Endodermal cell (in vitro differentiated cells): ENCODE results near the gene ARID3B. TPM values are rescaled to one million over a fixed set of nuclear protein-coding genes. Genes with fewer than 3 reads are reported as not detected.
A peak's percentile ranks its signal among the peaks of the same experiment; 100 is the strongest.

Experiments
- DNase-seq: peaks from one replicate; pipeline ENCODE4 v3.0.0-alpha.2; 2017
- H3K27ac ChIP-seq: 2 replicates; pipeline ENCODE4 v1.5.1; 2013; ENCODE audit warnings: mild to moderate bottlenecking, low read depth, low read length, moderate library complexity
- H3K27me3 ChIP-seq: 2 replicates; pipeline ENCODE4 v1.6.1; 2013; ENCODE audit warnings: mild to moderate bottlenecking, low read length, moderate library complexity; ENCODE audit not compliant: insufficient read depth, control insufficient read depth, poor library complexity, severe bottlenecking
- H3K36me3 ChIP-seq: 2 replicates; pipeline ENCODE4 v1.7.0; 2013; ENCODE audit warnings: mild to moderate bottlenecking, low read length, moderate library complexity; ENCODE audit not compliant: control insufficient read depth, insufficient read depth
- H3K4me1 ChIP-seq: one replicate; pipeline ENCODE4 v1.7.0; 2013; ENCODE audit warnings: low read length; ENCODE audit not compliant: control insufficient read depth, insufficient read depth
- H3K4me3 ChIP-seq: 2 replicates; pipeline ENCODE4 v1.5.1; 2013; ENCODE audit warnings: mild to moderate bottlenecking, low read length, moderate library complexity
- H3K9ac ChIP-seq: 2 replicates; pipeline ENCODE4 v1.6.1; 2013; ENCODE audit warnings: mild to moderate bottlenecking, low read length, moderate library complexity; ENCODE audit not compliant: poor library complexity, severe bottlenecking; ENCODE audit errors: extremely low read depth
- H3K9me3 ChIP-seq: 2 replicates; pipeline ENCODE4 v1.6.1; 2013; ENCODE audit warnings: mild to moderate bottlenecking, low read length, moderate library complexity; ENCODE audit not compliant: control insufficient read depth
- H3K27ac Mint-ChIP-seq: 2 replicates; pipeline ENCODE4 v1.8.0; 2020; ENCODE audit warnings: mixed read lengths
- H3K27me3 Mint-ChIP-seq: 2 replicates; pipeline ENCODE4 v1.8.0; 2021; ENCODE audit warnings: mild to moderate bottlenecking, mixed read lengths; ENCODE audit not compliant: insufficient read depth
- H3K36me3 Mint-ChIP-seq: 2 replicates; pipeline ENCODE4 v1.8.0; 2020; ENCODE audit warnings: low read depth, mixed read lengths
- H3K4me1 Mint-ChIP-seq: 2 replicates; pipeline ENCODE4 v1.8.0; 2020; ENCODE audit warnings: mixed read lengths
- H3K4me3 Mint-ChIP-seq: 2 replicates; pipeline ENCODE4 v1.8.0; 2020; ENCODE audit warnings: mild to moderate bottlenecking, moderate library complexity, mixed read lengths
- H3K9me3 Mint-ChIP-seq: 2 replicates; pipeline ENCODE4 v1.8.0; 2020; ENCODE audit warnings: mild to moderate bottlenecking, mixed read lengths
- CTCF ChIP-seq: fragments of 200-600 bp; sonication (generic); conservative IDR thresholded peaks from 2 replicates; pipeline ENCODE4 v1.5.0; 2021; ENCODE audit warnings: antibody characterized with exemption, mild to moderate bottlenecking
- WGBS, 2 experiments: methylation state at CpG; one replicate each; pipeline versions ENCODE4 v1.1.5 to v1.1.7; 2013; ENCODE audit warnings: missing lambda C conversion rate in 2 of 2, mixed read lengths in 1 of 2; ENCODE audit not compliant: insufficient coverage in 1 of 2, insufficient read length in 1 of 2; 5-methylcytosine and 5-hydroxymethylcytosine counted together
- total RNA-seq, 2 donors: library from RNA; stranded (reverse); fragmentation: NEBNext Ultra II Directional in 1 of 2; extraction: Animal tissue kit (Norgen Biotek cat#: 25700) in 1 of 2; gene quantifications; 2 replicates in 1 of 2; 3 replicates in 1 of 2; pipeline ENCODE4 v1.2.1, GENCODE V29; 2021

ARID3B gene
- total RNA-seq, 2 donors from 2014 or later = 98.1 to 99.4 TPM

DNA sequence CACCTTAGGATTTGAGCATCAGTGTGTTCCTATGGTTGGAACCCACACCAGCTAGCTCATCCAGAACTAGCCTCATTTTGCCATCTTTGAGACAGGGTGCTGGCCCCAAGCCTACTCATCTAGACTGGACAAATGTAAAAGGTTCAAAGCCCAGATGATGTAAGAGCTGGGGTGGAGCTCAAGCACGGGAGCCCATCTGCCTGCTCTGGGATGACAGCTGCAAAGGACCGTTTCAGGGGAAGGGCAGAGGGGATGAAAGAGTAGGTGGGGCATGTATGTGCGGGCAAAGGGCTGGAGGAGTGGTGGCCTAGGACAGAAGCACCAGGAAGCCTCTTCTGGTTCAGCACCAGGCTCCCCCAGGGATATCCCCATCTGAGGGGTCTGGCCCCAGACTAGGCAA lies 90.4 kb downstream of the ARID3B start:
- H3K36me3 ChIP-seq = peaks cover 91% of the 10 kb centered on the region
- Mint-ChIP-seq H3K27ac (no peak overlapping the region), H3K9me3 (no peaks in the 10 kb centered on the region), H3K36me3 (peaks cover 44% of the 10 kb centered on the region), H3K27me3 (no peaks in the 10 kb centered on the region), H3K4me1 (no peaks in the 10 kb centered on the region), H3K4me3 (no peak overlapping the region)
- no peaks in the 10 kb centered on the region for H3K27me3 ChIP-seq
- H3K9me3 ChIP-seq = no peaks in the 10 kb centered on the region
- no peaks in the 10 kb centered on the region for H3K4me1 ChIP-seq
- DNase-seq = no peak
- WGBS, 2 experiments = 95 to 100% methylated on average over 1 to 3 of the region's 3 CpGs
- no peak overlapping the region for H3K9ac ChIP-seq
- TF ChIP-seq CTCF = no peak
- H3K27ac ChIP-seq = no peak overlapping the region
- no peak overlapping the region for H3K4me3 ChIP-seq

- H3K4me3 Mint-ChIP-seq = no peak overlapping the region
- H3K27ac Mint-ChIP-seq = no peak overlapping the region
- no peaks in the 10 kb centered on the region for H3K4me1 Mint-ChIP-seq
- H3K36me3 Mint-ChIP-seq = peaks cover 42% of the 10 kb centered on the region
- peak; percentile 92 for DNase-seq
- Histone ChIP-seq H3K4me1 (no peaks in the 10 kb centered on the region), H3K4me3 (no peak overlapping the region), H3K36me3 (peaks cover 91% of the 10 kb centered on the region), H3K9ac (no peak overlapping the region), H3K9me3 (no peaks in the 10 kb centered on the region), H3K27ac (no peak overlapping the region), H3K27me3 (no peaks in the 10 kb centered on the region)
- peak; percentile 93 for TF ChIP-seq CTCF
- H3K27me3 Mint-ChIP-seq = no peaks in the 10 kb centered on the region
- 73 to 75% methylated on average over 7 of the region's 8 CpGs for WGBS, 2 experiments
- no peaks in the 10 kb centered on the region for H3K9me3 Mint-ChIP-seq
Observed at GRCh38 chr15:74631935-74632560, 91.0 kb downstream of the ARID3B start.

DNA sequence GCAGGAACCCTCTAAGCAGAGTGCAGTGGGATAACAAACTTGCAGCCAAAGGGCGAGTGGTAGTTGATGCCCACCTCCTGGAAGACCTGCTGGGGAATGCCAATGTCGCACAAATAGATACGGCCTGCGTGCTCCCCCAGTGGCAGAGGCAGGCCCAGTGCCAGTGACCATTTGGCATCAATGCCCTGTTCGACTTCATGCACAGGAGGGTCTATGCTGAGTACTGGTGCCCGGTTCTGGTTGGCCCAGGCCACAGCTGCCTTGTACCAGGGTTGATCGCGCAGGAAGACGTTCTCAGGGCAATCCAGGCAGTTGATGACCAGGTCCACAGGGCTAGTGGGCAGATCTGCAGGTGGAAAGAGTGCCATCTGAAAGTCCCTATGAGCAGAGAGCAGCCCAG lies 91.6 kb downstream of the ARID3B start:
- no peak overlapping the region for H3K27ac ChIP-seq
- no peak overlapping the region for H3K4me3 ChIP-seq
- Mint-ChIP-seq H3K36me3 (peaks cover 37% of the 10 kb centered on the region), H3K27ac (no peak overlapping the region), H3K9me3 (no peaks in the 10 kb centered on the region), H3K4me3 (no peak overlapping the region), H3K4me1 (no peaks in the 10 kb centered on the region), H3K27me3 (no peaks in the 10 kb centered on the region)
- H3K27me3 ChIP-seq = no peaks in the 10 kb centered on the region
- peaks cover 91% of the 10 kb centered on the region for H3K36me3 ChIP-seq
- WGBS, 2 experiments = 94 to 96% methylated on average over 9 of the region's 9 CpGs
- H3K9ac ChIP-seq = no peak overlapping the region
- H3K4me1 ChIP-seq = no peaks in the 10 kb centered on the region
- no peak for DNase-seq
- H3K9me3 ChIP-seq = no peaks in the 10 kb centered on the region
- TF ChIP-seq CTCF = no peak
